Right lobe of liver (tissue), 6 donors: Measurements from ENCODE around the gene C1orf216. TPM values are rescaled to one million over a fixed set of nuclear protein-coding genes. Genes with fewer than 3 reads are reported as not detected.

Source experiments
- ATAC-seq, 4 donors: fragments of 200-7000 bp; cut with Tn5 transposase; one replicate each; pipeline ENCODE4 v1.9.1; 2020; ENCODE audit warnings: mild to moderate bottlenecking in 4 of 4, moderate library complexity in 4 of 4
- DNase-seq, 3 donors: peaks; one replicate each; pipeline ENCODE4 v3.0.0-alpha.2; 2020
- H3K27ac ChIP-seq, 3 donors: fragments of 200-600 bp; one replicate each; pipeline ENCODE4 v1.8.0; 2022
- H3K27me3 ChIP-seq, 2 donors: fragments of 200-600 bp; one replicate each; pipeline ENCODE4 v1.8.0; 2022
- H3K36me3 ChIP-seq, 4 donors: fragments of 200-600 bp; sonication (generic) in 1 of 4; one replicate each; pipeline versions ENCODE4 v1.5.1 to v1.8.0; 2017 to 2022; ENCODE audit warnings: control low read depth in 1 of 4
- H3K4me1 ChIP-seq, 4 donors: fragments of 200-600 bp; sonication (generic) in 1 of 4; one replicate each; pipeline versions ENCODE4 v1.5.1 to v1.8.0; 2017 to 2022; ENCODE audit warnings: control low read depth in 1 of 4
- H3K4me3 ChIP-seq, 3 donors: fragments of 200-600 bp; one replicate each; pipeline ENCODE4 v1.8.0; 2022
- H3K9me3 ChIP-seq, 4 donors: fragments of 200-600 bp; sonication (generic) in 1 of 4; one replicate each; pipeline versions ENCODE4 v1.5.1 to v1.8.0; 2017 to 2022; ENCODE audit warnings: control low read depth in 1 of 4
- POLR2A ChIP-seq: fragments of 450-650 bp; IDR thresholded peaks from one replicate; pipeline ENCODE4 v1.6.1; 2017; ENCODE audit warnings: antibody characterized with exemption, mild to moderate bottlenecking
- WGBS: methylation state at CpG from one replicate; pipeline ENCODE4 v1.1.6; 2018; ENCODE audit warnings: low coverage, low lambda C conversion rate; ENCODE audit not compliant: insufficient coverage; ENCODE audit errors: missing lambda C conversion rate; 5-methylcytosine and 5-hydroxymethylcytosine counted together
- intact Hi-C, 2 donors: fragments of 100-400 bp; cut with DNase I; formaldehyde crosslinking; loops; one replicate each; pipeline versions ENCODE4 v1.11.2 to v1.14.1; 2022
- total RNA-seq, 6 experiments: library from RNA; depleted of rRNA in 2 of 6; stranded (reverse); fragments of >200 nt in 2 of 6; fragmentation: NEBNext Ultra II Directional in 3 of 6; extraction: Animal tissue kit (Norgen Biotek cat#: 25700) in 3 of 6; gene quantifications; one replicate each; pipeline versions ENCODE4 v1.1.0 to v1.2.4, GENCODE V29; 2016 to 2023
- TF ChIP-seq, protein P1 (sequence below), 4 donors: fragments of 200-600 bp in 3 of 4; fragments of 450-650 bp in 1 of 4; IDR thresholded peaks; one replicate each; pipeline versions ENCODE4 v1.5.1 to v1.8.0; 2016 to 2022; ENCODE audit warnings: antibody characterized with exemption in 4 of 4, mild to moderate bottlenecking in 2 of 4
- donor health status: DM: no; HTN: yes; CAD: no.
- donor health status: DM: no; HTN: no; CAD: no.
- donor health status: DM: no; HTN: no; CAD: no.
- donor health status: DM: no; HTN: yes; CAD: no.
- donor health status: DM: no; HTN: yes; CAD: no.

The C1orf216 gene
- total RNA-seq, 6 experiments from 2014 or later, result 2.2 to 4.2 (median 3.6) TPM

DNA sequence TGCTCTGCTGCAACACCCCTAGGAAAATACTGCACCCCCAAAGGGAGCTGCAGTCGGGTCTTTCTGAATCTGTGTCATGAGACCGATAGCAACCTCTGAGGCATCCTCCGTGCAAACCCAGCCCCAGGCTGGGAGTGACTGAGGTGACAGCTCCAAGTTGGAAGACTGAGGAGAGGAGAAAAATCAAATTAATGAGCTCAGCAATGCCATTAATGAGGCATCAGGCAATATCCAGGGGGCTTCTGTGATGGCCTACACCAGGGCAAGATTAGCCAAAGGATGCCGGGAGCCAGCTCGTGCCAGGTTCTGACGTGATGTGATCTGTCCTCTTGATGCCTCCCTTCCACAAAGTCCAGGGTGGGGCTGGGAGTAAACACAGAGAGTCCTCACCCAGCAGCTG is 46.6 kb downstream of the C1orf216 start:
- intact Hi-C loops, result no loop called here
- Histone ChIP-seq H3K4me3 (no peak overlapping the region), H3K36me3 (no peaks in the 10 kb centered on the region), H3K27me3 (no peaks in the 10 kb centered on the region), H3K9me3 (no peaks in the 10 kb centered on the region), H3K4me1 (no peaks in the 10 kb centered on the region), H3K27ac (no peak overlapping the region)
- 83% methylated on average over 3 of the region's 6 CpGs for WGBS
- DNase-seq (no peak), ATAC-seq (no peak)
- no peak for TF ChIP-seq POLR2A
- TF ChIP-seq, protein P1, sequence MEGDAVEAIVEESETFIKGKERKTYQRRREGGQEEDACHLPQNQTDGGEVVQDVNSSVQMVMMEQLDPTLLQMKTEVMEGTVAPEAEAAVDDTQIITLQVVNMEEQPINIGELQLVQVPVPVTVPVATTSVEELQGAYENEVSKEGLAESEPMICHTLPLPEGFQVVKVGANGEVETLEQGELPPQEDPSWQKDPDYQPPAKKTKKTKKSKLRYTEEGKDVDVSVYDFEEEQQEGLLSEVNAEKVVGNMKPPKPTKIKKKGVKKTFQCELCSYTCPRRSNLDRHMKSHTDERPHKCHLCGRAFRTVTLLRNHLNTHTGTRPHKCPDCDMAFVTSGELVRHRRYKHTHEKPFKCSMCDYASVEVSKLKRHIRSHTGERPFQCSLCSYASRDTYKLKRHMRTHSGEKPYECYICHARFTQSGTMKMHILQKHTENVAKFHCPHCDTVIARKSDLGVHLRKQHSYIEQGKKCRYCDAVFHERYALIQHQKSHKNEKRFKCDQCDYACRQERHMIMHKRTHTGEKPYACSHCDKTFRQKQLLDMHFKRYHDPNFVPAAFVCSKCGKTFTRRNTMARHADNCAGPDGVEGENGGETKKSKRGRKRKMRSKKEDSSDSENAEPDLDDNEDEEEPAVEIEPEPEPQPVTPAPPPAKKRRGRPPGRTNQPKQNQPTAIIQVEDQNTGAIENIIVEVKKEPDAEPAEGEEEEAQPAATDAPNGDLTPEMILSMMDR (IDR thresholded peaks at IDR 0.05), result no peak

DNA sequence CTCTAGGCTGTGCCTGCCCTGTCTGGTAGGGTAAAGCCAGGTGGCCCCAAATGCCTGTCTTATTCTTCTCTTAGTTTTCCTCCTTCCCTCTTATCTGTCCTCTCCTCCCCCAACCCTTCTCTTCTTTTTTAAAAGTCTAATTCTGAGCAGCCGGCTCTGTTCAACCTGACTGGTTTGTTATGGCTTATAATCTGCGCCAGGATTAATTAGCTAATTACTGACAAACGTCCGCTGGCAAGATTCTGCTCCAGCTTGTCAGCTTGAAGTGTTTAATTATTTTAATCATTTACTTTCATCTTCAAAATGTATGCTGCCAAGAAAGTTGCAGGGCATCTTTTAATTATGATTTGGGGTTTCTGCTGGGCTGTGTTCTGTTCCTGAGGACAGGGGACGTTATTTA is 50.2 kb downstream of the C1orf216 start:
- Histone ChIP-seq H3K9me3 (no peaks in the 10 kb centered on the region), H3K4me3 (no peak overlapping the region), H3K27me3 (no peaks in the 10 kb centered on the region), H3K27ac (no peak overlapping the region), H3K4me1 (no peaks in the 10 kb centered on the region), H3K36me3 (no peaks in the 10 kb centered on the region)
- intact Hi-C loops, result no loop called here
- WGBS, result 61% methylated on average over 5 of the region's 5 CpGs
- DNase-seq (no peak), ATAC-seq (no peak)
- TF ChIP-seq, protein P1 (IDR thresholded peaks at IDR 0.05), result no peak
- no peak for TF ChIP-seq POLR2A

DNA sequence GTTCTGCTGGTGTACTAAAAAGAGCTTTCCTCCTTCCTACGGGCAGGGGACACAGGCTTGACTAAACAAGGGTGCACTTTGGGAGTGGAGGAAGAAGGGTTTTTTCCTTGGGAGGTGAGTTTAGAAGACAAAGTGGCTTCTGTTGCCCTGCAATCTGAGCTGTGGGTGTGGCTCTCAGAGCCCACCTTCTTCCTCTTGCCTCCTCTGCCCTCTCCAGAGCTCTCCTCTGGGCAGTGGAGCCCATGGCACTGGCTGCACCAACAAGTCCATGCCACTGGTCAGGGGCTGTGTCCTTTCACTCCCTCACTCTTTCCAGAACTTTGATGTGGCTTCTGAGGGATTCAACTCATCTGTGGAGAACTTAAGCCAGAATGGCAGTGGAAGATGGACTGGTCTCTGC is 51.8 kb downstream of the C1orf216 start:
- intact Hi-C loops, result no loop called here
- DNase-seq (no peak), ATAC-seq (no peak)
- Histone ChIP-seq H3K27me3 (no peaks in the 10 kb centered on the region), H3K36me3 (no peaks in the 10 kb centered on the region), H3K27ac (no peak overlapping the region), H3K4me1 (no peaks in the 10 kb centered on the region), H3K4me3 (no peak overlapping the region), H3K9me3 (no peaks in the 10 kb centered on the region)
- TF ChIP-seq POLR2A, result no peak
- TF ChIP-seq, protein P1 (IDR thresholded peaks at IDR 0.05), result no peak
- 29% methylated on average over 1 of the region's 1 CpG for WGBS

DNA sequence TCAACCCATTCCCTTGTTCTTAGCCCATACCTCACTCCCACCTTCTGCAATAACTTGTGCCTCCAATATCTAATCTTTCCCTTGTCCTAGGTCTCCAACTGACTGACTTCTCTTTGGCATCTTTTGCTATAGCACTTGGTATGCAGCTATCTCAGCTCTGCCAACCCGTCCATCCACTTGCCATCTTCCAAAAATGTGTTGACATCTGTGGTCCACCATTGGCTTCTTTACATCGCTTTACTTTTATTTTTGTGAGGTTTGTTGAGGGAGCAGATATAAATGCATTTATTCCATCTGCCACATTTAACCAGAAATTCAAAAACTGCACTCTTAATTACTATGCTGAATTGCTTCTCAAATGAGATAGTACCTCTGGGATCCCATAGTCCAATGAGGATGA is 52.5 kb downstream of the C1orf216 start:
- Histone ChIP-seq H3K27ac (no peak overlapping the region), H3K4me3 (no peak overlapping the region), H3K4me1 (no peaks in the 10 kb centered on the region), H3K36me3 (no peaks in the 10 kb centered on the region), H3K27me3 (no peaks in the 10 kb centered on the region), H3K9me3 (no peaks in the 10 kb centered on the region)
- intact Hi-C loops, result no loop called here
- WGBS, result 54% methylated on average over 2 of the region's 2 CpGs
- ATAC-seq, result no peak
- no peak for DNase-seq
- TF ChIP-seq, protein P1 (IDR thresholded peaks at IDR 0.05), result no peak
- TF ChIP-seq POLR2A, result no peak

Other genes starting within 250 kb of the C1orf216 start
- gene KIAA0319L, start 161.5 kb downstream of the C1orf216 start, total RNA-seq, result 10 to 100 TPM; 35.3 to 84.9 (median 54.3) TPM
- 10 to 100 TPM in 2 of 6 experiments, 1 to 10 TPM in 4; 5.9 to 11.7 (median 7.3) TPM for gene NCDN, start 161.1 kb downstream of the C1orf216 start, total RNA-seq
- gene TFAP2E, start 145.6 kb downstream of the C1orf216 start, total RNA-seq, result under 1 TPM in 2 of 6 experiments, not detected in 4; 0.15 to 0.24 TPM
- 10 to 100 TPM; 41.7 to 54.6 (median 48.3) TPM for gene PSMB2, start 77.4 kb downstream of the C1orf216 start, total RNA-seq
- gene CLSPN, start 51.1 kb upstream of the C1orf216 start, total RNA-seq, result 1 to 10 TPM in 2 of 6 experiments, under 1 TPM in 4; 0.13 to 3.2 (median 0.31) TPM
- gene AGO4, start 89.1 kb upstream of the C1orf216 start, total RNA-seq, result 10 to 100 TPM in 1 of 6 experiments, 1 to 10 TPM in 5; 6.5 to 10.4 (median 7.7) TPM
- gene AGO1, start 164.3 kb upstream of the C1orf216 start, total RNA-seq, result 10 to 100 TPM in 5 of 6 experiments, 1 to 10 TPM in 1; 8.7 to 11.2 (median 10.5) TPM
- gene AGO3, start 212.2 kb upstream of the C1orf216 start, total RNA-seq, result 10 to 100 TPM in 5 of 6 experiments, 1 to 10 TPM in 1; 7.0 to 16.2 (median 13.1) TPM